Gastroesophageal sphincter (tissue), 3 donors: ENCODE results near the gene BACH1.

Experiments used
- POLR2A ChIP-seq, 2 donors: fragments of 450-650 bp; IDR thresholded peaks; one replicate each; pipeline ENCODE4 v1.6.1; 2017; ENCODE audit warnings: antibody characterized with exemption in 2 of 2, mild to moderate bottlenecking in 2 of 2, moderate library complexity in 1 of 2
- TF ChIP-seq, protein P1 (sequence below), 4 experiments: fragments of 200-600 bp in 2 of 4; fragments of 450-650 bp in 2 of 4; sonication (generic) in 1 of 4; IDR thresholded peaks; one replicate each; pipeline ENCODE4 v1.5.1; 2017 to 2019; ENCODE audit warnings: antibody characterized with exemption in 4 of 4, mild to moderate bottlenecking in 2 of 4, moderate library complexity in 2 of 4

DNA sequence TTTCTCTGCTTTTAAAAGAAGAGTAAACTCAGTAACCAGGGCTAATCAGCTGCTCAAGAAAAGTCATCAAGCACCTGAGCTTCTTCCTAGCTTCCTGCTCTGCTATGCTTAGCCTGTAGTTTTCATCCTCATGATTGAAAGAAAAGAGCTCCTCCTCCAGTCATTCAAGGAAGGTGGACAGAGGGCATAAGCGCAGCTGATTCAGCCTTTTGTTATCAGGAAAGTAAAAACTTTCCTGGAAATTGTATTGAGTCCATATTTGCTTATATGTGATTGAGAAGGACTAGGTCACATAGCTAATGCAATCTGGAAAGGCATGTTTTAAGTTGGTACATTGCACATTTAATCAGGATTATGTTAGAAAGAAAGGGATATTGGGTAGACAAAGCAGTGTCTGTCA, 8.5 kb upstream of the BACH1 start:
- TF ChIP-seq, protein P1, sequence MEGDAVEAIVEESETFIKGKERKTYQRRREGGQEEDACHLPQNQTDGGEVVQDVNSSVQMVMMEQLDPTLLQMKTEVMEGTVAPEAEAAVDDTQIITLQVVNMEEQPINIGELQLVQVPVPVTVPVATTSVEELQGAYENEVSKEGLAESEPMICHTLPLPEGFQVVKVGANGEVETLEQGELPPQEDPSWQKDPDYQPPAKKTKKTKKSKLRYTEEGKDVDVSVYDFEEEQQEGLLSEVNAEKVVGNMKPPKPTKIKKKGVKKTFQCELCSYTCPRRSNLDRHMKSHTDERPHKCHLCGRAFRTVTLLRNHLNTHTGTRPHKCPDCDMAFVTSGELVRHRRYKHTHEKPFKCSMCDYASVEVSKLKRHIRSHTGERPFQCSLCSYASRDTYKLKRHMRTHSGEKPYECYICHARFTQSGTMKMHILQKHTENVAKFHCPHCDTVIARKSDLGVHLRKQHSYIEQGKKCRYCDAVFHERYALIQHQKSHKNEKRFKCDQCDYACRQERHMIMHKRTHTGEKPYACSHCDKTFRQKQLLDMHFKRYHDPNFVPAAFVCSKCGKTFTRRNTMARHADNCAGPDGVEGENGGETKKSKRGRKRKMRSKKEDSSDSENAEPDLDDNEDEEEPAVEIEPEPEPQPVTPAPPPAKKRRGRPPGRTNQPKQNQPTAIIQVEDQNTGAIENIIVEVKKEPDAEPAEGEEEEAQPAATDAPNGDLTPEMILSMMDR (IDR thresholded peaks at IDR 0.05) = no peak
- no peak for TF ChIP-seq POLR2A (IDR thresholded peaks at IDR 0.05)
